Measurements from ENCODE around the gene WDFY4. TPM values are rescaled to one million over a fixed set of nuclear protein-coding genes. Genes with fewer than 3 reads are reported as not detected.

The WDFY4 gene
- polyA plus RNA-seq, 5 donors, result 2.1 to 5.1 (median 4.5) TPM

GRCh38 chr10:48847691-48848090 is 163.0 kb downstream of the WDFY4 start:
- DNase-seq, result no peak

- DNase-seq, result no peak
Measured at GRCh38 chr10:48856855-48857254, 172.2 kb downstream of the WDFY4 start.

DNA sequence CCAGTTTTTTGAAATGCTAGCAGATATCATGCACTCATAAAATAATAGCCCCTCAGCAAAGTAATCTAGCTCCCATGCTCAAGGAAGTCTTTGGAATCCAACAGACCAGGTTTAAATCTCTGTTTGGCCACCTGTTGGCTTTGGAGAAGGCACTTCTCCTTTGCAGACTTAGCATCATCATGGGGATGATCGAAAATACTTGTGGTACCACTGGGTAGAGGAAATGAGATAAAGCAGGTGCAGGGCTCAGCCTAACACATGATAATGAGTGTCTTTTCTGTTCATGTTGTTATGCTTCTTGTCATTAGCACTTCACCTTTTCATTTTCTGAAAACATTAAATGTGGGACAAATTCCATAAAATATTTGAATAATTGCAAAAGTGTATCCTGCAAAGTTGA is 187.6 kb downstream of the WDFY4 start:
- no peak for DNase-seq

- no peak for DNase-seq
Measured at GRCh38 chr10:48878091-48878490, 193.4 kb downstream of the WDFY4 start.

DNA sequence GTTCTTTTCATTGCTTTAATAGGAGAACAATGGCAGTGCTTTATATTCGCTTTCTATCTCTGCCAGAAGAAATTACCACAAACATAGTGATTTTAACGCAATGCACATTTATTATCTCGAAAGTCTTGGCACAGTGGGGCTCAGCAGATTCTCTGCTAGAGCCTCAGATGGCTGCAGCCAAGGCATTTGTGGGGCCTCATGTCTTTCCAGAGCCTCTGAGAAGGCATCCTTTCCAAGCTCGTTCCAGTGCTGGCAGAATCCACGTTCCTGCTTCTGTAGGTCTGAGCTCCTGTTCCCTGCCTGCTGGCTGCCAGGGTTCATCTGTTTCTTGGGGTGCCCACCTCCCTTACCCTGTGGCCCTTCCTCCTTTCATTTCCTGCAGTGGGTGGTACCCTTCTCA is 194.8 kb downstream of the WDFY4 start:
- no peak for DNase-seq

- DNase-seq, result no peak
Measured at GRCh38 chr10:48880016-48880705, 195.5 kb downstream of the WDFY4 start.

- DNase-seq, result no peak
Measured at GRCh38 chr10:48881937-48882336, 197.3 kb downstream of the WDFY4 start.

DNA sequence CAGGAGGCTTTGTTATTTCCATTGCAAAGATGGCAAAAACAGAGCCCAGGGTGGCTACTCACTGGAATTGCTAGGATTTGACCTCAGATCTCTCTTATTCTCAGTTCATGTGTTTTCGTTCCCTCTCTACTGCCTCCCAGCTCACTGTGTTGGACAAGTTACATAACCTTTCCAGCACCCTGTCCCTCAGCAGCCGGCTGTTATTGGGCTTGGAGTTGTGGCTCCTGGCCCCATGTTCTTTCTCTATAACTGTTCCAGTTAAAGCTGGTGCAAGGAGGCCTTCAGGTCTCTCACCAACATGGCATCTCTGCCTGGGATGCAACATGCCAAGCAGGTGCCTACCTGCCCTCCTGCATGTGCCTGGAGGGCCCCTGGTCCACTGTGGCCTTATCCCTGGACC is 198.2 kb downstream of the WDFY4 start:
- no peak for DNase-seq

DNA sequence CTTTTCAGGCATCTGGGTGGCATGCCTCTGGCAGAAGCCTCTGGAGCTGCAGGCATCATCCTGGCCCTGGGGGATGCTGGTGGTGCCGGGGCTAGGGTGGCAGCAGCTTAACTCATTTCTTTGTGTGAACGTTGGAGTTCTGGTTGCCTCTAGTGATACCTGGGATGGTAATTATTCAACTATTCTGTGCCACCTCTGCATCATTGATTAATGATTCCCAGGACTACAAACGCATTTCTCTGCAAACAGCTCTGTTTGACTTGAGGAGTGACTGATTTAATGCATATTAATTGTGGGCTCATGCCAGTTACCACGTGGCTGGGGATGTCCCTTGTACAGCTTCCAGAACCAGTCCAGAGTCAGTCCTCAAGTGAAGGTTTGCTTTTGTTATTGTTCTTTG is 199.0 kb downstream of the WDFY4 start:
- DNase-seq, result no peak

- DNase-seq, result no peak
Measured at GRCh38 chr10:48884179-48885045, 199.7 kb downstream of the WDFY4 start.

GRCh38 chr10:48885376-48885775 is 200.7 kb downstream of the WDFY4 start:
- DNase-seq, result no peak

GRCh38 chr10:48887982-48888381 is 203.3 kb downstream of the WDFY4 start:
- DNase-seq, result no peak

DNA sequence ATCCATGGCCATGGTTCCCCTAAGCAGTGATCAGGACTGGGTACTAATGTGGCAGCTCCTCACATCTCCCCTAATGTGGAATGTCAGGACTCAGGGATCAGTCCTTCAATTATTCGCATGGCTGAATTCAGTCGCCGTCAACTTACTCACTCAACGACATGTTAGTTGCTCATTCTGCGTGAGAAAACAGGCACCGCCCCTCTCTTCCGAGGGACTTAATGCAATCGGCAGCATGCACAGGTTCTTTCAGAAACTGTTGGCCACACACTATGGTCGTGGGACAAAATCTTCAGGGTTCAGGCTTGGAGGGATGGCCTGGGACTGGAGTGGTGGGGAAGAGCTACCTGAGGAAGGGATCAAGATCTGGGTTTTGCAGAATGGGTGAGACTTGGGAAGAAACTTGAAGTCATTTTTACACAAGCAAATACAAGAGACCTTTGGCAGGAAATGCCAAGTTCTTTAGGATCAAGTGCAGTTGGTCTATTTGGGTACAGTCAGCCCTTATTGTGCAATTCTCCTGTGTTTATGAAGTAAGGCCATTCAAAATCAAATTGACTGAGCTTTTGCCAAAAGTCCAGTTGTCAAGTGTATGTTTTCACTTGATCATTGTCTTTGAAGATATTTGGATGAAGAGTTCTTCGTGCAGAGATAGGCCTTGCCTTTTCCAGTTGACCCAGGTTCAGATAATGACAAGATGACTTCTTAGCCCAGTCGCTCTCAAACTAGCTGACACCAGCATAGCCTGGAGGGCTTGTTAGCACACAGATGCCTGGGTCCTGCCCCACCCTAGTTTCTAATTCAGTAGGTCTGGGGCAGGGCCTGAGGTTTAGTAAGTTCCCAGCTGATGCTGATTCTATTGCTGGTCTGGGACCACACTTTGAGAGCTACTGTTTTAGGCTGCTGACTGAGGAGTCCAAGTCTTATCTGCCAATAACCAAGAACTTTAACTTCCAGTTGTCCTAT is 206.5 kb downstream of the WDFY4 start:
- peak; percentile 78 to 80 for DNase-seq

- DNase-seq, result no peak
Measured at GRCh38 chr10:48894911-48895802, 210.5 kb downstream of the WDFY4 start.

GRCh38 chr10:48895803-48896195 is 211.1 kb downstream of the WDFY4 start:
- DNase-seq, result no peak

GRCh38 chr10:48896756-48897440 is 212.2 kb downstream of the WDFY4 start:
- no peak for DNase-seq

GRCh38 chr10:48897441-48897790 is 212.7 kb downstream of the WDFY4 start:
- no peak for DNase-seq

DNA sequence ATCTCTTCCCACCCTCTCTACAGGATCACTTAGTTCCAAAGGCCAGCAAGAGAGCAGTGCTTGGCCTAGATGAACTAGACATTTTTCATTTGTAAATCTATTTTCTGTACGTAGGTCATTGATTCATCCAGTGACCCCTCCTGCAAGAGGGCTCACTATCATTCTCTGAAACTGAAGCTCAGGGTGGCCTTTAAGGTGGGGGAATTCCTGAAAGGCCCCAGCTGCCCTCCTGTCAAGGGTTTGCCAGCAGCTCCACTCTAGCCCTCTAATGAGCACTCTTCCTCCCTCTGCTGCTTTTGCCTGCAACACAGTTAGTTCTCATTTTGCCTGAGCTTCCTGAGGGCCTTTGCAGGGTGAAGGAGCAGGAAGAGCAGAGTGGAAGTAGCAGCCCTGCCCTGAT is 213.8 kb downstream of the WDFY4 start:
- DNase-seq, result no peak

DNA sequence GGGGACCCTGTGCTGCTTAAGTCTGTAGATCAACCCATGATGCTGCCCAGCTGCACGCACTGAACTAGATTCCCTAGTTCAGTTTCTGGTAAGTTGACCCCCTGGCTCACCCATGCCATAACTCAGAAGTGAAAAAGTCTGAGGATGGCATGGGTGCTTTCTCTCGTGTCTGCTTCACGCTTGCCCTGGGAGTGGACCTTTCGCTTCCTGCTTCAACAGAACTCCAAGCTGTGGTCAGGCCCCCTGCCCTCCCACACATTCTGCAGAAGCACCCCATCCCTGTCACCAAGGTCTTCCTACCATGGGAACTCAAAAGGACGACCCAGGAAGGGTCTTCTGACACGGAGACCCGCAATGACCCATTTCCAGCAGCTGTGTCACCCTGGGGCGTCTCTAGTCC is 215.1 kb downstream of the WDFY4 start:
- no peak for DNase-seq

DNA sequence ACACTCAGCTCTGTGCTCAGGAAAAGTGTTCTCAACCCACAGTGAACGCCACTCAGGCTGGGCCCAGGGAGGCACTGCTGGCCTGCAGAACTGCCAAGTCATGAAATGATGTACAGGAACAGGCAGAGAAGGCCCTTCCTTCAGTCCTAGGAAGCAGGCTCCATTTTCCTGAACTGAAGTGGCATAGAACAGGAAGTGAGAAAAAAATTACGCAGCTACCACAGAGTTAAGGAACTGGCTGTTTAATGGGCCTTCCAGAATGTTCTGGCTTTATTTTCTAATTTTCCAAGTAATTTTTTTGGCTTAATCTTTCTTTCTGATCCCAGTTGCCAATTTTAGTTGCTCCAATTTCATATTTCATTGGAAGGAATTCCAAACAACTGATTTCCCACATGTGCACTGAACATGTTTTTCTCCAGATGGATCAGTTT is 215.7 kb downstream of the WDFY4 start:
- DNase-seq, result no peak
